GM15510 (cell line): Measurements from ENCODE around the gene CPA5.

ENCODE experiments used
- POLR2A ChIP-seq: IDR thresholded peaks from 3 replicates; pipeline ENCODE4 v1.6.1; 2011; ENCODE audit warnings: borderline replicate concordance; ENCODE audit not compliant: insufficient read length; ENCODE audit errors: extremely low read depth

Gene CPA5

DNA sequence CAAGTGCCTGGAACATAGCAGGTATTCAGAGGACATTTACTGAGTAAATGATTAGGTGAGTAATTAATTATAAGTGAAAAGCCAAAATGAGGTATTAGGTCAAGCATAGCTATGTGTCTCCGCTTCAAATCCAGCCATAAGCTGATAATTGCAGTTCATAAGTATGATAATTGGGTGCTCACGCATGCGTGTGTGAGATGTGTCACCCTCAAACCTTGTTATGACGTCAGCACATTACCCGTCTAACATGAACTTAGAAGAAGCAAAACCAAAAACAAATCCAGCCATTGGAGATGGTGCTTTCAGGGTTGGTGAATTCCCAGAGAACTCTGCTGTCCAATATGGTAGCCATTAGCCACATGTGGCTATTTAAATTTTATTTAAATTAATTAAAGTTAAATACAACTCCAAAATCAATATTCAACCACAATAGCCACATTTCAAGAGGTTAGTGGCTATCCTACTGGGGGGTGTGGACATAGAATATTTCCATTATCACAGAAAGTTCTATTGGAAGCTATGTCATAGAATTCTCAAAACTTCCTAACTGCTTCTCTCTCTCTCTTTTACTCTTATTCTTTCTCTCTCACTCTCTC lies at the start of gene CPA5:
TSS of gene CPA5 (plus strand) at position 546 of the 596 bp plus-strand sequence. CDS start 1,670 bp downstream, outside the sequence.
- no peak for TF ChIP-seq POLR2A

DNA sequence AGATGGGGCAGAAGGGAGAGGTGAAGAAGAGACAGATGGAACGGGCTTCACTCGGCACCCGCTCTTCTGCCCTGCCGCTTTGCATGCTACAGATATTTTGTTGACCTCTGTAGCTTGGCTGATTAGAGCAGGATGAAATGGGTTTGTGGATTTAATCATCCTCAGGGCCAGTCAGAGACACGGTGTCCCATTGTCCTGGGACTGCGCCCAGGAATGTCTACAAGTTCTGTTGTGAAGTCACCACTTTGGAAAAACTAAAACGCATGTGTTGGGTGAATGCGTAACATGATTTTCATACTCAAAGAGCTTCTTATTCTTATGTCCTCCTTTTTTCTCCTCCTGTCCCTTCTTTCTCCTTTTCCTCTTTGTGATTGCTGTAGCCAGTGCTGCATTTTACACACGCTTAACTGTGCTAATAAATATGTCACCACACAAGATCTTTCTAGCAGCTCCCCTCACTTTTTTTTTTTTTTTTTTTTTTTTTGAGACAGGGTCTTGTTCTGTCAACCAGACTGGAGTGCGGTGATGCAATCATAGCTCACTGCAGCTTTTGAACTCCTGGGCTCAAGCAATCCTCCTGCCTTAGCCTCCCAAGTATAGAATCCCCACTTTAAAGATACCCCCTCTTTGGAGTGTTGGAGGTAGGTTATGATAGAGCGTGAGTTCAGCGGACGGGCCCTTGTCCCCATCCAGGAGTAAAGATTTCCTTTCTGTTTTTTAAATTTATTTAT lies 48.2 kb upstream of the CPA5 start:
- no peak for TF ChIP-seq POLR2A

GRCh38 chr7:130297628-130298543 lies 46.7 kb upstream of the CPA5 start:
- no peak for TF ChIP-seq POLR2A

DNA sequence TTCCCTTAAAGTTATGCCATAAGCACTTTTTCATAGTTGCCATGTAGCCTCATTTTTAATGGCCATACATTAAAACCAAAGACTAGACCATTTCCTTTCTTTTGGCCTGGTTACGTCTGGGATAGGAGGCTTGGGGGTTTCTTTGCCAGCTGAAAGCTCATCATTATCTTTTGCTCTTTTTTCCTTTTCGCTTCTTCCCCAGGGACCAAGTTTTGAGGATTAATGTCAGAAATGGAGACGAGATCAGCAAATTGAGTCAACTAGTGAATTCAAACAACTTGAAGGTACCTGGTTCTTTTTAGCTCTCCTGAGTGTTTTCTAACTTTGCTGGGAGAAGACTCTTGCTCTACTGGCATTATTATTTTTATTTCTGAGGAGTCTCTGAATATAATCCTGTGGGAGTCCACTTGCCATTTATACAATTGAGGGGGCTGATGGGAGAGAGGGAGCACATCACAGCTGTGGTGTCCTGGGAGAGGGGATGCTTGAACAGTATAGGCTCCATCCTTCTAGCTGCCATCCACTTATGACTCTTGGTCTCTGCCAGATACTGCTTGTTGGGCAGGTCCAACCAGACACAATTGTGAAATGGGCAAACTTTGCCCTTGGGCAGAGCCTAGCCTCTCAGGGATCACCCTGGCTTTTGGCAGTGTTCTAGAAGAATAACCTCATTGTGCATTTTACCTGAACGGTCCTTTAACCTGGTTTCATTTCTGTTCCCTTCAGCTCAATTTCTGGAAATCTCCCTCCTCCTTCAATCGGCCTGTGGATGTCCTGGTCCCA lies 45.9 kb upstream of the CPA5 start:
- no peak for TF ChIP-seq POLR2A

DNA sequence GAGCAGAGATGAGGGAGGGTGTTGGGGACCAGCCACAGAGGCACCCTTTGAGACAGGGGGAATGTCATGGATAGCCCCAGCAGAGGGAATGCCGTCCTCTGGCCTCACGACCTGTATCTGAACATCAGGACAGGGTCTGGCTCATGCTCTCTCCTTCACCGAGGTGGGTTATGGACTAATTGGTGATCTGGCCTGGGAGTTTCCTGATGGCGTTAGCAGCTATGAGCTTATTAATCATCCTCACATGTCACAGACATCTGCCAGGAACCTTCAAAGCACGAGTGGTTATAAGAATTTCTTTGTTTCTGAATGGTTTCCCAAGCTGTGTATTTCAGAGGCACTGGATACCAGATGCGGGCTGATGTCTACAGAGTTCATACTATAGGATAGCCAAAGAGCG lies 44.8 kb upstream of the CPA5 start:
- TF ChIP-seq POLR2A: no peak

DNA sequence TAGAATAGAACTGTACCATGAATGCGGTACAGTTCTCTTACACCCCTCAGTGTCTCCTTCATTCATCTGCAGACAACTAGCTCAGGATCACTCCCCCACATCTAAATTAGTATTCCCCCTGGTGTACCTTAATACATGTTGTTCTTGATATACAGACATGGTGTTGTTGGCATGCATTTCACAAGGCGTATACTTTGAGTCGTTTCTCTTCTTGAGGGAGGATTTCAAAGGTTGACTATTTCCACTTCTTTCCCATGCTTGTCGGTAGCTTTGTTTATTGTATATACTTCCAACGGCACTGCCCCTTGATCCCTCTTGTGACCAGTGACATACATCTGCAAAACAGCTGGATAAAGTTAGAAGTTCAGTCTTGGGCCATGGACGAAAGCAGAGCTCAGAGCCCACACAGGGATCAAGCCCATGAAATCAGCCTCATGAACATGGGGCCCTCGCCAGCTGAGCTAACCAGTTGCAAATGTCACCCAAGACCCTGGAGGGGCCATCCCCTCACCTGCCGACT lies 43.1 kb upstream of the CPA5 start:
- TF ChIP-seq POLR2A: no peak

- TF ChIP-seq POLR2A: no peak
Observed at GRCh38 chr7:130302649-130303048, 42.0 kb upstream of the CPA5 start.

GRCh38 chr7:130303127-130303526 lies 41.5 kb upstream of the CPA5 start:
- no peak for TF ChIP-seq POLR2A

DNA sequence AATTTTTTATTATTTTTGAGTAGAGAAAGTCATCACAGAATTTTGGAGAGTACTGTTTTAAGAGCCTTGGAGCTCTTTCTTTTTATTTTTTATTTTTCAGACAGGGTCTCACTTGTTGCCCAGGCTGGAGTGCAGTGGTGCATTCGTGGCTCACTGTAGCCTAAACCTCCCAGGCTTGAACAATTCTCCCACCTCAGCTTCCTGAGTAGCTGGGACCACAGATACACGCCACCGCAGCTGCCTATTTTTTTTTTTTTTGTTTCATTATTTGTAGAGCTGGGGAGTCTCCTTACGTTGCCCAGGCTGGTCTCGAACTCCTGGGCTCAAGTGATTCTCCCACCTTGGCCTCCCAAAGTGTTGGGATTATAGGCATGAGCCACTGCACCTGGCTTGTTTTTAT lies 41.1 kb upstream of the CPA5 start:
- no peak for TF ChIP-seq POLR2A

- no peak for TF ChIP-seq POLR2A
Observed at GRCh38 chr7:130303982-130304381, 40.6 kb upstream of the CPA5 start.

DNA sequence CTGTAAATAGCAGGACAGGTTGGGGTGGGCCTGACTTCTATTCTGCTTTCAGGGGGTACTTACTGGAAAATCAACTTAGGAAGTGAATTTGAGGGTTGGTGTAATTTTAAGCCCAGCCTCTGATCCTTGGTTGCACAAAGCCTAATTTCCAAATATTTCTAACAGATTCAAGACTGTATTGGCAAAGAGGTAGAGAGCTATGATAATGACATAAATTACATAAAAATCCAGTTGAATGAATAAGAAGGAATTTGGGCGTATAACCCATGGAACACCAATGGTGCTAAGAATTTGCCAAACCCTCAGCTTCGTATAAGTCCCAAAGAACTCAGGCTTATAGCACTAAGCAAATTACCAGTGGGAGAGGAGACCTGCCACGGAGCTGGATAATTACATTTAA lies 39.7 kb upstream of the CPA5 start:
- no peak for TF ChIP-seq POLR2A

GRCh38 chr7:130305433-130306042 lies 39.1 kb upstream of the CPA5 start:
- TF ChIP-seq POLR2A: no peak

GRCh38 chr7:130309986-130310385 lies 34.6 kb upstream of the CPA5 start:
- TF ChIP-seq POLR2A: no peak

GRCh38 chr7:130314305-130314704 lies 30.3 kb upstream of the CPA5 start:
- no peak for TF ChIP-seq POLR2A
